ENCODE measurements around the gene MCF2L2.

GRCh38 chr3:183277260-183277659 is 151.2 kb downstream of the MCF2L2 start:
- TF ChIP-seq, protein P1, sequence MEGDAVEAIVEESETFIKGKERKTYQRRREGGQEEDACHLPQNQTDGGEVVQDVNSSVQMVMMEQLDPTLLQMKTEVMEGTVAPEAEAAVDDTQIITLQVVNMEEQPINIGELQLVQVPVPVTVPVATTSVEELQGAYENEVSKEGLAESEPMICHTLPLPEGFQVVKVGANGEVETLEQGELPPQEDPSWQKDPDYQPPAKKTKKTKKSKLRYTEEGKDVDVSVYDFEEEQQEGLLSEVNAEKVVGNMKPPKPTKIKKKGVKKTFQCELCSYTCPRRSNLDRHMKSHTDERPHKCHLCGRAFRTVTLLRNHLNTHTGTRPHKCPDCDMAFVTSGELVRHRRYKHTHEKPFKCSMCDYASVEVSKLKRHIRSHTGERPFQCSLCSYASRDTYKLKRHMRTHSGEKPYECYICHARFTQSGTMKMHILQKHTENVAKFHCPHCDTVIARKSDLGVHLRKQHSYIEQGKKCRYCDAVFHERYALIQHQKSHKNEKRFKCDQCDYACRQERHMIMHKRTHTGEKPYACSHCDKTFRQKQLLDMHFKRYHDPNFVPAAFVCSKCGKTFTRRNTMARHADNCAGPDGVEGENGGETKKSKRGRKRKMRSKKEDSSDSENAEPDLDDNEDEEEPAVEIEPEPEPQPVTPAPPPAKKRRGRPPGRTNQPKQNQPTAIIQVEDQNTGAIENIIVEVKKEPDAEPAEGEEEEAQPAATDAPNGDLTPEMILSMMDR (IDR thresholded peaks at IDR 0.05): no peak
- TF ChIP-seq POLR2A (IDR thresholded peaks at IDR 0.05): no peak
